GM23338 (cell line): ENCODE data around the gene UBP1. TPM values are rescaled to one million over a fixed set of nuclear protein-coding genes. Genes with fewer than 3 reads are reported as not detected.

Source experiments
- ATAC-seq: fragments of 200-7000 bp; cut with Tn5 transposase; 3 replicates; pipeline ENCODE4 v1.9.1; 2020
- DNase-seq: peaks from one replicate; pipeline ENCODE4 v3.0.0-alpha.2; 2015; ENCODE audit warnings: low spot score
- H2AFZ ChIP-seq: fragments of 200-600 bp; sonication (generic); 2 replicates; pipeline ENCODE4 v1.8.0; 2016; ENCODE audit warnings: antibody characterized with exemption, mild to moderate bottlenecking, moderate library complexity
- H3F3A ChIP-seq: fragments of 200-600 bp; sonication (generic); replicated peaks from 2 replicates; pipeline ENCODE4 v1.8.0; 2017; ENCODE audit warnings: antibody characterized with exemption, mixed run types, low read depth
- H3K27ac ChIP-seq: fragments of 200-600 bp; sonication (generic); 2 replicates; pipeline ENCODE4 v1.6.1; 2016; ENCODE audit warnings: low read depth
- H3K27me3 ChIP-seq: fragments of 200-600 bp; sonication (generic); 2 replicates; pipeline ENCODE4 v1.8.0; 2016; ENCODE audit warnings: mild to moderate bottlenecking, mixed run types, moderate library complexity; ENCODE audit not compliant: insufficient read depth
- H3K36me3 ChIP-seq: fragments of 200-600 bp; sonication (generic); 2 replicates; pipeline ENCODE4 v1.8.0; 2016; ENCODE audit warnings: mild to moderate bottlenecking; ENCODE audit not compliant: insufficient read depth
- H3K4me1 ChIP-seq: fragments of 200-600 bp; sonication (generic); 2 replicates; pipeline ENCODE4 v1.8.0; 2016; ENCODE audit warnings: mild to moderate bottlenecking, moderate library complexity; ENCODE audit not compliant: insufficient read depth
- H3K4me2 ChIP-seq: fragments of 200-600 bp; sonication (generic); 2 replicates; pipeline ENCODE4 v1.7.1; 2017; ENCODE audit warnings: mixed run types
- H3K4me3 ChIP-seq: fragments of 200-600 bp; sonication (generic); 2 replicates; pipeline ENCODE4 v1.6.1; 2016; ENCODE audit warnings: mixed run types
- H3K79me2 ChIP-seq: fragments of 200-600 bp; sonication (generic); replicated peaks from 2 replicates; pipeline ENCODE4 v1.8.0; 2017; ENCODE audit warnings: mild to moderate bottlenecking; ENCODE audit not compliant: insufficient read depth
- H3K9me2 ChIP-seq: fragments of 200-600 bp; sonication (generic); 2 replicates; pipeline ENCODE4 v1.8.0; 2017; ENCODE audit not compliant: insufficient read depth
- H4K20me1 ChIP-seq: fragments of 200-600 bp; sonication (generic); replicated peaks from 2 replicates; pipeline ENCODE4 v1.8.0; 2017; ENCODE audit warnings: mild to moderate bottlenecking; ENCODE audit not compliant: insufficient read depth
- H3K27ac Mint-ChIP-seq: 2 replicates; pipeline ENCODE4 v1.8.0; 2020; ENCODE audit warnings: inconsistent platforms, mild to moderate bottlenecking, moderate library complexity, mixed read lengths
- H3K27me3 Mint-ChIP-seq: 3 replicates; pipeline ENCODE4 v1.8.0; 2022; ENCODE audit warnings: low read depth, mild to moderate bottlenecking, moderate library complexity, mixed read lengths, inconsistent platforms; ENCODE audit not compliant: insufficient read depth, poor library complexity
- H3K36me3 Mint-ChIP-seq: 3 replicates; pipeline ENCODE4 v1.8.0; 2021; ENCODE audit warnings: low read depth, mild to moderate bottlenecking, inconsistent platforms, moderate library complexity, mixed read lengths
- H3K4me1 Mint-ChIP-seq: 3 replicates; pipeline ENCODE4 v1.8.0; 2020; ENCODE audit warnings: mild to moderate bottlenecking, inconsistent platforms, mixed read lengths
- H3K4me3 Mint-ChIP-seq: 3 replicates; pipeline ENCODE4 v1.8.0; 2021; ENCODE audit warnings: moderate library complexity, mild to moderate bottlenecking, inconsistent platforms, mixed read lengths
- H3K9me3 Mint-ChIP-seq: 3 replicates; pipeline ENCODE4 v1.8.0; 2020; ENCODE audit warnings: moderate library complexity, mild to moderate bottlenecking, inconsistent platforms, mixed read lengths
- CREB1 ChIP-seq: fragments of 250-450 bp; sonication (Bioruptor Pico); IDR thresholded peaks from 2 replicates; pipeline ENCODE4 v1.5.0; 2020; ENCODE audit warnings: low read depth, mild to moderate bottlenecking, moderate library complexity
- CTCF ChIP-seq, 2 experiments: fragments of 200-600 bp in 1 of 2; sonication (generic) in 1 of 2; conservative IDR thresholded peaks; 2 replicates each; pipeline versions ENCODE4 v1.5.1 to v1.6.1; 2016 to 2017; ENCODE audit warnings: antibody characterized with exemption in 2 of 2, low read depth in 2 of 2, mild to moderate bottlenecking in 2 of 2, moderate library complexity in 1 of 2
- ETS1 ChIP-seq: IDR thresholded peaks from 2 replicates; pipeline ENCODE4 v1.6.1; 2016; ENCODE audit warnings: antibody characterized with exemption
- EZH2 ChIP-seq: fragments of 200-600 bp; sonication (generic); IDR thresholded peaks from one replicate; pipeline ENCODE4 v1.8.0; 2017; ENCODE audit warnings: antibody characterized with exemption, mild to moderate bottlenecking, low read depth; ENCODE audit not compliant: unreplicated experiment
- JUNB ChIP-seq: IDR thresholded peaks from one replicate; pipeline ENCODE4 v1.6.1; 2016; ENCODE audit warnings: antibody characterized with exemption; ENCODE audit not compliant: unreplicated experiment
- NANOG ChIP-seq: IDR thresholded peaks from 2 replicates; pipeline ENCODE4 v1.6.1; 2016; ENCODE audit warnings: antibody characterized with exemption, borderline replicate concordance
- POLR2AphosphoS5 ChIP-seq: IDR thresholded peaks from 2 replicates; pipeline ENCODE4 v1.6.1; 2016; ENCODE audit warnings: antibody characterized with exemption, low read depth
- STAT1 ChIP-seq: IDR thresholded peaks from one replicate; pipeline ENCODE4 v1.6.1; 2016; ENCODE audit warnings: antibody characterized with exemption; ENCODE audit not compliant: unreplicated experiment
- ZNF114 ChIP-seq: fragments of 250-450 bp; sonication (Bioruptor Pico); IDR thresholded peaks from 2 replicates; pipeline ENCODE4 v1.5.0; 2020; ENCODE audit warnings: mild to moderate bottlenecking, moderate library complexity
- ZNF331 ChIP-seq: fragments of 250-450 bp; sonication (Bioruptor Pico); IDR thresholded peaks from 2 replicates; pipeline ENCODE4 v1.5.0; 2020; ENCODE audit warnings: low read depth, mild to moderate bottlenecking, moderate library complexity
- ZNF462 ChIP-seq: fragments of 250-450 bp; sonication (Bioruptor Pico); IDR thresholded peaks from 2 replicates; pipeline ENCODE4 v1.5.0; 2020; ENCODE audit warnings: mild to moderate bottlenecking, moderate library complexity
- polyA plus RNA-seq: library from polyadenylated mRNA; unstranded; fragments of >200 nt; fragmentation: Nextera tagmentation; extraction: Ambion mirVana; gene quantifications from 2 replicates; pipeline ENCODE4 v1.2.1, GENCODE V29; 2016
- total RNA-seq: library from RNA; depleted of rRNA; stranded (reverse); fragments of >200 nt; shearing (Covaris generic); gene quantifications from 2 replicates; pipeline ENCODE4 v1.2.3, GENCODE V29; 2014

UBP1 gene
- total and polyA plus RNA-seq, 2 experiments from 2014 or later, result 16.8 to 66.8 TPM

GRCh38 chr3:33474896-33475295 is 34.7 kb upstream of the UBP1 start:
- ATAC-seq (no peak), DNase-seq (no peak)
- Histone ChIP-seq H3K4me3 (no peak overlapping the region), H3K4me2 (no peak overlapping the region), H3F3A (no peaks in the 10 kb centered on the region), H3K36me3 (peaks cover 3% of the 10 kb centered on the region; the same call in 1 of the 2 replicates), H3K4me1 (no peaks in the 10 kb centered on the region; the same call in 1 of the 2 replicates), H4K20me1 (no peaks in the 10 kb centered on the region), H3K79me2 (no peaks in the 10 kb centered on the region), H3K27ac (no peak overlapping the region), H3K9me2 (no peaks in the 10 kb centered on the region), H2AFZ (no peak overlapping the region), H3K27me3 (no peaks in the 10 kb centered on the region)
- no peak overlapping the region for H3K4me3 Mint-ChIP-seq
- H3K9me3 Mint-ChIP-seq, result peaks cover 24% of the 10 kb centered on the region
- TF ChIP-seq CREB1, result no peak
- no peak for TF ChIP-seq STAT1
- no peak for TF ChIP-seq JUNB
- no peak for TF ChIP-seq ZNF114 (CRISPR knock-in tag)
- H3K27me3 Mint-ChIP-seq, result no peaks in the 10 kb centered on the region
- no peak overlapping the region for H3K27ac Mint-ChIP-seq
- peaks cover 16% of the 10 kb centered on the region; the same call in 2 of the 3 replicates for H3K36me3 Mint-ChIP-seq
- no peaks in the 10 kb centered on the region for H3K4me1 Mint-ChIP-seq

- no peak for DNase-seq
- no peaks in the 10 kb centered on the region for H3F3A ChIP-seq
- H3K4me1 Mint-ChIP-seq, result no peaks in the 10 kb centered on the region
- H3K9me2 ChIP-seq, result no peaks in the 10 kb centered on the region
- H3K4me3 Mint-ChIP-seq, result no peak overlapping the region
- no peak overlapping the region for H3K27ac ChIP-seq
- no peak overlapping the region for H3K27ac Mint-ChIP-seq
- no peak for ATAC-seq
- H3K4me2 ChIP-seq, result no peak overlapping the region
- no peaks in the 10 kb centered on the region for H3K27me3 ChIP-seq
- no peaks in the 10 kb centered on the region for H3K27me3 Mint-ChIP-seq
- H3K79me2 ChIP-seq, result no peaks in the 10 kb centered on the region
- H3K36me3 Mint-ChIP-seq, result peaks cover 7% of the 10 kb centered on the region; the same call in 2 of the 3 replicates
- no peaks in the 10 kb centered on the region for H4K20me1 ChIP-seq
- H3K4me3 ChIP-seq, result no peak overlapping the region
- no peaks in the 10 kb centered on the region; the same call in 1 of the 2 replicates for H3K4me1 ChIP-seq
- H2AFZ ChIP-seq, result no peak overlapping the region
- peaks cover 20% of the 10 kb centered on the region for H3K9me3 Mint-ChIP-seq
- 0 out of 2 replicates have a peak, but pooled peaks cover 3% of the 10 kb centered on the region for H3K36me3 ChIP-seq
- TF ChIP-seq ZNF114 (CRISPR knock-in tag) (no peak), EZH2 (no peak), ZNF331 (CRISPR knock-in tag) (no peak), CTCF (conservative IDR thresholded peaks at IDR 0.05; ENCODE audit: low read depth in 2 of 2) (no peak), ETS1 (no peak), CREB1 (no peak), NANOG (no peak), JUNB (no peak), ZNF462 (CRISPR knock-in tag) (no peak), STAT1 (no peak), POLR2AphosphoS5 (no peak)
These were observed 33.6 kb upstream of the UBP1 start for GRCh38 chr3:33473813-33474212.
